ENCODE results near the gene RNF25. TPM values are rescaled to one million over a fixed set of nuclear protein-coding genes. Genes with fewer than 3 reads are reported as not detected.

The RNF25 gene
- total RNA-seq, 1 donor from 2014 or later: 44.7 TPM

GRCh38 chr2:218720048-218721041 is 48.5 kb upstream of the RNF25 start:
- H3K27ac Mint-ChIP-seq (ENCODE audit: unreplicated experiment): no peak overlapping the region
- Histone ChIP-seq H3K4me3 (ENCODE audit: insufficient read depth, low read depth, low read length) (no peak overlapping the region), H3K27me3 (ENCODE audit: insufficient read depth, low read length) (no peaks in the 10 kb centered on the region), H3K27ac (ENCODE audit: low read depth, low read length) (no peak overlapping the region), H3K4me2 (ENCODE audit: low read length) (no peak overlapping the region), H3K9me3 (ENCODE audit: insufficient read depth, low read depth, low read length) (no peaks in the 10 kb centered on the region), H3K9ac (ENCODE audit: low read length) (no peak overlapping the region), H3K79me2 (ENCODE audit: insufficient read depth, low read length) (peaks cover 83% of the 10 kb centered on the region), H3K4me1 (ENCODE audit: insufficient read depth, low read length) (no peaks in the 10 kb centered on the region), H2AFZ (ENCODE audit: low read depth, low read length) (no peak overlapping the region), H4K20me1 (ENCODE audit: insufficient read depth, low read length) (peaks cover 26% of the 10 kb centered on the region), H3K36me3 (ENCODE audit: insufficient read depth, low read length) (peaks cover 2% of the 10 kb centered on the region)
- no peaks in the 10 kb centered on the region for H3K27me3 Mint-ChIP-seq (ENCODE audit: low read depth, unreplicated experiment)
- peaks cover 10% of the 10 kb centered on the region for H3K36me3 Mint-ChIP-seq (ENCODE audit: low read depth, unreplicated experiment)
- TF ChIP-seq CTCF (IDR thresholded peaks at IDR 0.05; ENCODE audit: insufficient read depth, low read depth, low read length) (no peak), EZH2 (IDR thresholded peaks at IDR 0.05; ENCODE audit: insufficient read depth, low read length) (no peak)
- H3K4me1 Mint-ChIP-seq (ENCODE audit: low read depth, unreplicated experiment): peaks cover 25% of the 10 kb centered on the region
- no peak overlapping the region for H3K4me3 Mint-ChIP-seq (ENCODE audit: unreplicated experiment)
- no peaks in the 10 kb centered on the region for H3K9me3 Mint-ChIP-seq (ENCODE audit: unreplicated experiment)
- DNase-seq (ENCODE audit: low read depth): no peak
- FAIRE-seq: no peak

- no peak overlapping the region for H3K4me3 ChIP-seq (ENCODE audit: insufficient read depth, low read depth, low read length)
- TF ChIP-seq EZH2 (IDR thresholded peaks at IDR 0.05; ENCODE audit: insufficient read depth, low read length): no peak
- no peak for TF ChIP-seq CTCF (IDR thresholded peaks at IDR 0.05; ENCODE audit: insufficient read depth, low read depth, low read length)
- H3K36me3 ChIP-seq (ENCODE audit: insufficient read depth, low read length): peaks cover 2% of the 10 kb centered on the region
- Mint-ChIP-seq H3K9me3 (ENCODE audit: unreplicated experiment) (no peaks in the 10 kb centered on the region), H3K27me3 (ENCODE audit: low read depth, unreplicated experiment) (no peaks in the 10 kb centered on the region), H3K4me3 (ENCODE audit: unreplicated experiment) (no peak overlapping the region), H3K27ac (ENCODE audit: unreplicated experiment) (no peak overlapping the region), H3K4me1 (ENCODE audit: low read depth, unreplicated experiment) (peaks cover 25% of the 10 kb centered on the region), H3K36me3 (ENCODE audit: low read depth, unreplicated experiment) (peaks cover 10% of the 10 kb centered on the region)
- no peaks in the 10 kb centered on the region for H3K9me3 ChIP-seq (ENCODE audit: insufficient read depth, low read depth, low read length)
- H3K4me2 ChIP-seq (ENCODE audit: low read length): no peak overlapping the region
- DNase-seq (ENCODE audit: low read depth) (no peak), FAIRE-seq (no peak)
- peaks cover 29% of the 10 kb centered on the region for H4K20me1 ChIP-seq (ENCODE audit: insufficient read depth, low read length)
- H3K79me2 ChIP-seq (ENCODE audit: insufficient read depth, low read length): peaks cover 82% of the 10 kb centered on the region
- no peak overlapping the region for H3K9ac ChIP-seq (ENCODE audit: low read length)
- no peak overlapping the region for H2AFZ ChIP-seq (ENCODE audit: low read depth, low read length)
- H3K27me3 ChIP-seq (ENCODE audit: insufficient read depth, low read length): no peaks in the 10 kb centered on the region
- no peak overlapping the region for H3K27ac ChIP-seq (ENCODE audit: low read depth, low read length)
- no peaks in the 10 kb centered on the region for H3K4me1 ChIP-seq (ENCODE audit: insufficient read depth, low read length)
Measured at GRCh38 chr2:218719457-218719856, 47.7 kb upstream of the RNF25 start.

- no peak for FAIRE-seq
- H3K27me3 Mint-ChIP-seq (ENCODE audit: low read depth, unreplicated experiment): no peaks in the 10 kb centered on the region
- peaks cover 82% of the 10 kb centered on the region for H3K79me2 ChIP-seq (ENCODE audit: insufficient read depth, low read length)
Measured at GRCh38 chr2:218718058-218718457, 46.3 kb upstream of the RNF25 start.

More at GRCh38 chr2:218718058-218718457, 46.3 kb upstream of the RNF25 start:
- Histone ChIP-seq H3K36me3 (ENCODE audit: insufficient read depth, low read length) (peaks cover 2% of the 10 kb centered on the region), H3K4me2 (ENCODE audit: low read length) (no peak overlapping the region), H3K27me3 (ENCODE audit: insufficient read depth, low read length) (no peaks in the 10 kb centered on the region), H2AFZ (ENCODE audit: low read depth, low read length) (no peak overlapping the region), H3K9me3 (ENCODE audit: insufficient read depth, low read depth, low read length) (no peaks in the 10 kb centered on the region), H3K4me1 (ENCODE audit: insufficient read depth, low read length) (no peaks in the 10 kb centered on the region), H3K9ac (ENCODE audit: low read length) (no peak overlapping the region), H4K20me1 (ENCODE audit: insufficient read depth, low read length) (peaks cover 38% of the 10 kb centered on the region), H3K4me3 (ENCODE audit: insufficient read depth, low read depth, low read length) (no peak overlapping the region), H3K27ac (ENCODE audit: low read depth, low read length) (no peak overlapping the region)
- TF ChIP-seq EZH2 (IDR thresholded peaks at IDR 0.05; ENCODE audit: insufficient read depth, low read length) (no peak), CTCF (IDR thresholded peaks at IDR 0.05; ENCODE audit: insufficient read depth, low read depth, low read length) (no peak)
- no peak overlapping the region for H3K27ac Mint-ChIP-seq (ENCODE audit: unreplicated experiment)
- peaks cover 14% of the 10 kb centered on the region for H3K36me3 Mint-ChIP-seq (ENCODE audit: low read depth, unreplicated experiment)
- H3K9me3 Mint-ChIP-seq (ENCODE audit: unreplicated experiment): no peaks in the 10 kb centered on the region
- DNase-seq (ENCODE audit: low read depth): no peak
- H3K4me3 Mint-ChIP-seq (ENCODE audit: unreplicated experiment): no peak overlapping the region
- peaks cover 21% of the 10 kb centered on the region for H3K4me1 Mint-ChIP-seq (ENCODE audit: low read depth, unreplicated experiment)
